Naive thymus-derived CD8-positive, alpha-beta T cell (primary cell): Measurements from ENCODE around the gene PSAT1. TPM values are rescaled to one million over a fixed set of nuclear protein-coding genes. Genes with fewer than 3 reads are reported as not detected.

Experiments used
- ATAC-seq, 2 donors: fragments of 150-1000 bp; cut with Tn5 transposase in 1 of 2; sonication (Bioruptor Pico), chemical (Tn5 transposase) in 1 of 2; 1 replicate in 1 of 2; 2 replicates in 1 of 2; pipeline ENCODE4 v1.10.0; 2021; ENCODE audit warnings: mild to moderate bottlenecking in 2 of 2, moderate library complexity in 2 of 2
- POLR2A ChIA-PET: fragments of 350-600 bp; sonication (Branson Sonifier 250); formaldehyde crosslinking; loops from one replicate; lab custom pipeline; 2021; ENCODE audit warnings: antibody characterized with exemption; lab: Charles Lee
- DNase-seq, 10 donors: peaks; one replicate each; pipeline versions ENCODE4 v3.0.0 to v3.0.0-alpha.2; 2020 to 2022
- H3K27ac Mint-ChIP-seq, 10 donors: one replicate each; pipeline ENCODE4 v1.8.0; 2020 to 2022; ENCODE audit warnings: mild to moderate bottlenecking in 10 of 10, mixed read lengths in 10 of 10, moderate library complexity in 4 of 10, inconsistent platforms in 1 of 10
- H3K27me3 Mint-ChIP-seq, 5 donors: one replicate each; pipeline ENCODE4 v1.8.0; 2021 to 2022; ENCODE audit warnings: mixed read lengths in 5 of 5
- H3K36me3 Mint-ChIP-seq, 3 donors: one replicate each; pipeline ENCODE4 v1.8.0; 2020 to 2022; ENCODE audit warnings: mixed read lengths in 3 of 3, mild to moderate bottlenecking in 2 of 3, inconsistent platforms in 1 of 3
- H3K4me1 Mint-ChIP-seq, 4 donors: one replicate each; pipeline ENCODE4 v1.8.0; 2021 to 2022; ENCODE audit warnings: mixed read lengths in 4 of 4
- H3K4me3 Mint-ChIP-seq, 10 donors: one replicate each; pipeline ENCODE4 v1.8.0; 2020 to 2022; ENCODE audit warnings: mild to moderate bottlenecking in 10 of 10, mixed read lengths in 10 of 10, moderate library complexity in 6 of 10, inconsistent platforms in 1 of 10
- H3K9me3 Mint-ChIP-seq, 9 donors: one replicate each; pipeline ENCODE4 v1.8.0; 2020 to 2022; ENCODE audit warnings: mixed read lengths in 9 of 9, mild to moderate bottlenecking in 3 of 9, inconsistent platforms in 1 of 9, moderate library complexity in 1 of 9
- polyA plus RNA-seq, 3 donors: library from polyadenylated mRNA; unstranded; fragments of 300-500 nt; fragmentation: Illumina TruSeq; gene quantifications; one replicate each; pipeline ENCODE4 v1.2.3, GENCODE V29; 2021
- total RNA-seq, 8 experiments: library from RNA in 2 of 8; stranded (reverse) in 2 of 8; gene quantifications; one replicate each; pipeline ENCODE4 v1.2.3 and lab custom pipeline; 2021 to 2026

Gene PSAT1
- total and polyA plus RNA-seq, 5 experiments from 2014 or later: 12.1 to 29.3 (median 20.1) TPM

DNA sequence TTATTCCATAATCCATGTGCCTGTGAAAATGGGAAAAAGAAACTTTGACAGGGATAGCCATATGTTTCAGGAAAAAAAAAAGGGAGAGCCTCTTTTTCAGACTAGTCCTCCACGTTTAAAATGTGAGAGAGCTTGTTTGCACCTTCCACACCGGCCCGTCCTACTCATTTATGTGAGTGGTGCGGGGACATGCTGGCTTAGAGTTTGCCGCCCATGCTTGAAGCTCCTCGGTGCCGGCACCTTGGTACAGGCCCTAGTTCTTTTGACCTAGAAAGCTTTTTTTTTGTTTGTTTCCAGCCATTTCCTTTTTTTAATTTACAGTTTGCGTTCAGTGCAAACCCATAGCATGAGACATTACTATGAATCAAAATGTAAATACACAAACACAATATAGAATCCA lies 27.8 kb downstream of the PSAT1 start:
- no peak for ATAC-seq
- Mint-ChIP-seq H3K9me3 (no peaks in the 10 kb centered on the region), H3K4me3 (no peak overlapping the region), H3K36me3 (peaks cover 9 to 33% (median 26%) of the 10 kb centered on the region in 3 donors), H3K27ac (no peak overlapping the region), H3K4me1 (peaks cover 0 to 7% (median 5%) of the 10 kb centered on the region in 4 donors), H3K27me3 (no peaks in the 10 kb centered on the region)
- POLR2A ChIA-PET: no interaction called here
- DNase-seq: no peak

DNA sequence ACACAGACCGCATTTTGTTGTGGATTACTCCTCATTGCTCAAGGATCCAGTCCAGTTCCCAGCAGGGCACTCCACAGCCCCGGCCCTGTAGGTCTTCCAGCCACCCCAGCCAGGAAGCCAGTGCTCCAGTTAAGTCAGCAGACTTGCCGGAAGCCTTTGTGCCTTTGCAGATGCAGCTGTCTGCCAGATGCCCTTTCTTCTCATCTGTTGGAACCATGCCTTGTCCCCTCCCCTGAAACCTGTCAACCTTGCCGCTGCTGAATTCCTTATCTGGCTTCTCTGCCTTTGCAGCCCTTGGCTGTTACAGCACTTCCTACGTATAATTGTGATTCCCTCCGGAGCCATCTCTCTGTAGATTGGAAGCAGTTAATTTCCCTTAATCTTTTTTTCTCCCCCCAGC lies 28.4 kb downstream of the PSAT1 start:
- Mint-ChIP-seq H3K27ac (peak overlapping the region in 1 of 10 donors; percentile 82), H3K9me3 (no peaks in the 10 kb centered on the region), H3K4me3 (no peak overlapping the region), H3K27me3 (no peaks in the 10 kb centered on the region), H3K36me3 (peaks cover 4 to 32% (median 23%) of the 10 kb centered on the region in 3 donors), H3K4me1 (peaks cover 0 to 7% (median 5%) of the 10 kb centered on the region in 4 donors)
- POLR2A ChIA-PET: no interaction called here
- DNase-seq: no peak
- ATAC-seq: no peak

DNA sequence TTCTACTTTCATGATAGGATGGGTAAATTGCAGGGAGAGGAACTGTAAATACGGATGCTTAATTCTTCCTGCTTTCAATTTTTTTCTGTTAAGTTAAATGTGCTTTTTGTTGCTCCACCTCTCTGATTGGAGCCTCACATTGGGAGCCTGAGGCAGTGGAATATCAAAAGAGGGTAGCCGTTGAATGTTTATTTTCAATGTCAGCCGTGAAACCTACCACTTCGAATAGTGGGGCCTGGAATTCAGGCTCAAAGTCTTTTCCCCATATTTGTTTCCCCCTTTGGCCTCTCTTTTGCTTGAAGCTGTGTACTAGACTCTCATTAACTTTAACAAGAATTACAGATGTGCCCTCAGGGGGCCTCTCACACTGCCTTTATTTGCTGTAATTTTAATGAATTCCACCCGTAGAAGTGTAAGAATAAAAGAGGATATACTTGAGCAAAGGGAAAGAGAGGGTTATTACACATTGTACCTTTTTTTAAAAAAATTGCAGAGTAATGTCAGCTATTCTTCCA lies 29.0 kb downstream of the PSAT1 start:
- Mint-ChIP-seq H3K36me3 (peaks cover 4 to 33% (median 26%) of the 10 kb centered on the region in 3 donors), H3K27ac (peak overlapping the region in 2 of 10 donors; percentile 5 to 82), H3K4me1 (peaks cover 0 to 9% (median 5%) of the 10 kb centered on the region in 4 donors), H3K27me3 (no peaks in the 10 kb centered on the region), H3K4me3 (no peak overlapping the region), H3K9me3 (no peaks in the 10 kb centered on the region)
- ATAC-seq (no peak), DNase-seq (no peak)
- POLR2A ChIA-PET: no interaction called here

DNA sequence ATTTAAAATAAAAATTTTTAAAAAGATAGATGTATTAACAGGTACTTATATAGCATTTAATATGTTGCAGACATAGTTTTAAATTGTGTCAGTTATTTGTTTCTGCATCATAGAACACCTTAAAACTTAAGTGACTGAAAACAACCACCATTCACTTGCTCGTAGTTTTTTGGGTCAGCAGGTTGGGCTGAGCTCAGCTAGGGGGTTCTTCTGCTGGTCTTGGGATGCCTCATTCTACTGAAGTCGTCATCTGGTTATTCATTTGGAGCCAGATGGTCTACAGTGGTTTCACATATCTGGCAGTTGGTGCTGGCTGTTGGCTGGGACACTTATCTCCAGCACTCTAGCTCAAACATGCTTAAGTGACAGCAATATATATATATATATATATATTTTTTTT lies 29.6 kb downstream of the PSAT1 start:
- Mint-ChIP-seq H3K27me3 (no peaks in the 10 kb centered on the region), H3K4me1 (peaks cover 0 to 9% (median 5%) of the 10 kb centered on the region in 4 donors), H3K4me3 (no peak overlapping the region), H3K36me3 (peaks cover 4 to 36% (median 30%) of the 10 kb centered on the region in 3 donors), H3K27ac (no peak overlapping the region), H3K9me3 (no peaks in the 10 kb centered on the region)
- no peak for DNase-seq
- POLR2A ChIA-PET: no interaction called here
- no peak for ATAC-seq

DNA sequence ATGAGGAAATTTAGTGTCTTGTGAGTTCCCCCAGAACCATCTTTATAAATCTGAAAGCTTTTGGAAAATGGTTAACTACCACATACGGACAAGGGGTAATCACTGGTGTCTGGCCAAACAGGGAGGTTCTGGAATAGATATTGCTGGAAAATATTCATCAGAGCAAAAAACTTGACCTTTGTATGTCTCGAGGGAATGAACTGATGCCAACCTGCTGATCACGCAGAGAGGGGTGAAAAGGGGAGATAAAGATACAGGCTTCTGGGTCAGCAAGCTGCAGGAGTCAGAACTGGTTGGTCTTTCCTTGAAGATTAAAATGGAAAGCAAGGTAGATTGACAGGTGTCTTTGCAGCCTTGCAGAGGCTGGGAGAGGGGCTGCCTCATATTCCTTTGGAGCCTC lies 35.5 kb downstream of the PSAT1 start:
- DNase-seq (no peak), ATAC-seq (no peak)
- Mint-ChIP-seq H3K27me3 (peaks cover 0 to 6% (median 0%) of the 10 kb centered on the region in 5 donors), H3K27ac (peak overlapping the region in 1 of 10 donors; percentile 20), H3K36me3 (peaks cover 24 to 46% (median 28%) of the 10 kb centered on the region in 3 donors), H3K4me3 (no peak overlapping the region), H3K9me3 (peaks cover 7 to 24% (median 15%) of the 10 kb centered on the region in 9 donors), H3K4me1 (peaks cover 0 to 2% (median 0%) of the 10 kb centered on the region in 4 donors)
- POLR2A ChIA-PET: no interaction called here

DNA sequence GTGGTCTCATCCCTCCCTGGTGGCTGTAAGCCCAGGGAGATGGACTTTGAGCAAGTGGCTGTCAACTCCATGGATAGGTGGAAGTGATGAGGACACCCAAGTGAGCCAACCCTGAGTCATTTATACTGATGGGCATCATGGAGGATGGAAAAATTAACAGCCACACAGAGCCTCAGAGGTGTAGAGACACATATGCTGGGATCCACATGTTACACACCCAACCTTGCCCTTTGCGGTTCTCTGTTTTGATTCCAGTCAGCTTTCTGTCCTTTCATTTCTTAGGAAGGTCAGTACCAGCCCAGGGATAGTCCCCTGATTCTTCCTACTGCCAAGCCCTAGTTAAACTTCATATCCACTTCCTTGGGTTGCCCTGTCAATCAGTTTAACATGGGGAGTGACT lies 51.9 kb downstream of the PSAT1 start:
- peaks cover 0 to 5% (median 0%) of the 10 kb centered on the region in 3 donors for H3K36me3 Mint-ChIP-seq
- H3K4me3 Mint-ChIP-seq: no peak overlapping the region
- H3K27ac Mint-ChIP-seq: peak overlapping the region in 1 of 10 donors; percentile 3
- POLR2A ChIA-PET: no interaction called here
- H3K4me1 Mint-ChIP-seq: peaks cover 4 to 15% (median 10%) of the 10 kb centered on the region in 4 donors
- no peaks in the 10 kb centered on the region for H3K9me3 Mint-ChIP-seq
- H3K27me3 Mint-ChIP-seq: peaks cover 0 to 4% (median 0%) of the 10 kb centered on the region in 5 donors
- DNase-seq (no peak), ATAC-seq (no peak)

DNA sequence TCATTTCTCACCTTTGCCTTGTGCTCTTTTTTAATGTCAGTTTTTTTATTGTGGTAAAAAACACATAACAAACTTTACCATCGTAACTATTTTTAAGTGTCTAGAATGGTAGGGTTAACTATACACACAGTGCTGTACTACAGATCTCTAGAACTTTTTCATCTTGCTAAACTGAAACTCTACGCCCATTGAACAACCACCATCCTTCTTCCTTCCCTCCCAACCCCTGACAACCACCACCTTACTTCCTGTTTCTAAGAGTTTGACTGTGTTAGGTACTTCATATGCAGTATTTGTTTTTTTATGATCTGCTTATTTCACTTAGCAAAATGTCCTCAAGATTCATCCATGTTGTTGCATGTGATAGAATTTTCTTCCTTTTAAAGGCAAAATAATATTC lies 54.9 kb downstream of the PSAT1 start:
- POLR2A ChIA-PET: no interaction called here
- Mint-ChIP-seq H3K27ac (peak overlapping the region in 8 of 10 donors; percentile 26 to 90 (median 72)), H3K9me3 (no peaks in the 10 kb centered on the region), H3K36me3 (no peaks in the 10 kb centered on the region), H3K27me3 (no peaks in the 10 kb centered on the region), H3K4me1 (peaks cover 4 to 15% (median 10%) of the 10 kb centered on the region in 4 donors), H3K4me3 (peak overlapping the region in 6 of 10 donors; percentile 13 to 55 (median 42))
- peak; percentile 59 to 87 for ATAC-seq
- DNase-seq: peak in 3 of 10 donors; percentile 19 to 67 (median 62)

DNA sequence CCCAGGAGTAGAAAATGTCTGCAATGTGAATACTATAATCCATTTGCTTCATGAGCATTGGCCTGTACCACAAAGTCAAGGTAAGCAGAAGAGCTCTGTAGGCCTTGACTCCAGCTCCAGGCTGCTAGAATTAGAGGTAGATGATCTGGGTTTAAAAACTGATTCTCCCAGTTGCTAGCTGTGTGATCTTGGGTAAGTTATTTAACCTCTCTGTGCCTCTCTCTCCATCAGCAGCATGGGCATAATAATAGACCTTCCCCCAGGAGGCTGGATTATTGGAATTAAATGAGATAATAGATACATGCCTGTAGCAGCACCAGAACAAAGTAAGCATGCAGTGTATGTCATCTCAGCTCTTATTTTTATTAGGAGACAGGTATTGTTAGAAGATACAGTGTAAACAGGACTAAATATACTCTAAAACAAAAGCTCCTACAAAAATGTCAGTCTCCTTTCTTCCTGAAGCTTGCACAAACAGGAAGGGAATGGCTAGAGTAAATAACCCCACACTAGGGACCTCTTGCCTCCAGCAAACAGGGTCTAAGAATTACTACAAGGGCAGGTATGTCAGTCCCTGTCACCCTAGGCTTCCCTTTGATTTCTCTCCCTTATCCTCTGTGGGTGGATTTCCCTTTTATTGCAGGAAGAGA lies 57.5 kb downstream of the PSAT1 start:
- DNase-seq (no peak), ATAC-seq (no peak)
- Mint-ChIP-seq H3K4me3 (no peak overlapping the region), H3K4me1 (peaks cover 4 to 15% (median 10%) of the 10 kb centered on the region in 4 donors), H3K36me3 (no peaks in the 10 kb centered on the region), H3K9me3 (no peaks in the 10 kb centered on the region), H3K27me3 (no peaks in the 10 kb centered on the region), H3K27ac (no peak overlapping the region)
- POLR2A ChIA-PET: no interaction called here

DNA sequence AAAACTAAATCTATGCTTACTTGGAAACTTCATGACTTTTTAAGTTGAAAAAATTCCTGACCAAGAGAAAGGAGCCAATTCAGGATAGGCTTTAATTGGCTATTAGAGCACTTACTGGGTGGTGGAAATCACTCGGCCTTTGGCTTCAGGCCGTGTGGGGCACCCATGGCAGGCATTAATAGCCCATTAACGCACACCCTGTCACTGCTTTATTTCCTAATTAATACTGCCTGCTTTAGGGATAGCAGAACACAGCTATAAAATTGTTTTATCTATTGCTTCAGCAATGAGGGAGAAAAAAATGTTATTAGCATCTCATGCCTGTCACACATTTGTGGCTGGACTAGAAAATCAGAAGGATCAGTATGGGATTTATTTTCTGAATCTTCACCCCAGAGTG lies 58.1 kb downstream of the PSAT1 start:
- Mint-ChIP-seq H3K4me3 (no peak overlapping the region), H3K36me3 (no peaks in the 10 kb centered on the region), H3K27ac (no peak overlapping the region), H3K9me3 (no peaks in the 10 kb centered on the region), H3K4me1 (peaks cover 4 to 15% (median 10%) of the 10 kb centered on the region in 4 donors), H3K27me3 (no peaks in the 10 kb centered on the region)
- ATAC-seq (no peak), DNase-seq (no peak)
- POLR2A ChIA-PET: no interaction called here

DNA sequence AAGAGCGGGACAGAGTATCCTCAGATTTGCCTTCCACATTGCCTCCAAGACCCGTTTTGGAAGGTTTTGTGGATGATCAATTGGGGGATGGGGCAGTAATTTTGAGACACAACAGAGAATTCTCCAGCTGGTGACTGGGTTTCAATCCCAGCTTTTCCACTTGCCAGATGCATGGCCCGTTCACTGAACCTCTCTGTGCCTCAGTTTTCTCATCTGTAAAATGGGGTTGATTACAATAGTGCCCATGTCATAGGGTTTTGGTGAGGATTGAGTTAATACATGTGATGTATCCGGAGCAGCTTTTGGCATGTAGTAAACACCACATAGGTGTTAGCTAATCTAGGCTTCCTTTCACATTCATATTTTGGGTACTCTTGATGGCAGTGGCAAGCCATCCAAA lies 59.7 kb downstream of the PSAT1 start:
- Mint-ChIP-seq H3K4me3 (no peak overlapping the region), H3K9me3 (no peaks in the 10 kb centered on the region), H3K27me3 (no peaks in the 10 kb centered on the region), H3K36me3 (no peaks in the 10 kb centered on the region), H3K27ac (no peak overlapping the region), H3K4me1 (peaks cover 4 to 10% (median 8%) of the 10 kb centered on the region in 4 donors)
- ATAC-seq (no peak), DNase-seq (no peak)
- POLR2A ChIA-PET: no interaction called here

DNA sequence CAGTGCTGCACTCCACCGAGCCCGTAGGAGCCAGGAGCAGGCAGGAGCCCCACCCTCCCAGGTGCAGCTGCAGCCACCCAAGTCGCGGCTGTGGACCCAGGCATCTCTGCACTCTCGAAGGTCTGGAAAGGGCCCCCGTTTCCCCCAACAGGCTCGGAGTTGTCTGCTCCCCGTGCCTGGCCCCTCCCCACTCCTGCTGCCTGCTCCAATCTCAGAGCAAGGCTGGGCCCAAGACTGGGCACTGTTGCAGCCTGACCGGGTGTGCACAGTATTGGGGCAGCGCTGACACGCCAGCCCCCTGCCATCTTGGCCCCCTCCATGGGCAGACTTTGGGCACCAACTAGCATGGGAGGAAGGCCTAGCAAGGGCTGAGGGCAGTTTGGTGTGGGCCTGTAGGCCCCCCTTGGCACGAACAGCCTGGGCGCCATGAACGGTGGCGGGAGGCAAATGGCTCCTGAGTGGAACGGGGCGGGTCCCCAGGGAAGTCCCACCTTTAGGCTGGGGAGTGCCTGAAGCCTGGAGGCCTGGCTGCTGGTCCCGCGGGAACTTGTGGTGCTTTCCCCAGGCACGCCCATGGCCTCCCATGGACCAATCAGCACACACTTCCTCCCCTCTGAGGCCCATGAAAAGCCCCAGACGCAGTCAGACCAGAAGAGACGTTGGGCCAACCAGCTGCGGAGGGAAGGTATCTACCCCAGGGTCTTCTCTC lies 60.4 kb downstream of the PSAT1 start:
- DNase-seq (no peak), ATAC-seq (no peak)
- no peak overlapping the region for H3K27ac Mint-ChIP-seq
- no peaks in the 10 kb centered on the region for H3K9me3 Mint-ChIP-seq
- POLR2A ChIA-PET: no interaction called here
- no peaks in the 10 kb centered on the region for H3K27me3 Mint-ChIP-seq
- H3K36me3 Mint-ChIP-seq: no peaks in the 10 kb centered on the region
- H3K4me3 Mint-ChIP-seq: no peak overlapping the region
- peaks cover 0 to 3% (median 1%) of the 10 kb centered on the region in 4 donors for H3K4me1 Mint-ChIP-seq

DNA sequence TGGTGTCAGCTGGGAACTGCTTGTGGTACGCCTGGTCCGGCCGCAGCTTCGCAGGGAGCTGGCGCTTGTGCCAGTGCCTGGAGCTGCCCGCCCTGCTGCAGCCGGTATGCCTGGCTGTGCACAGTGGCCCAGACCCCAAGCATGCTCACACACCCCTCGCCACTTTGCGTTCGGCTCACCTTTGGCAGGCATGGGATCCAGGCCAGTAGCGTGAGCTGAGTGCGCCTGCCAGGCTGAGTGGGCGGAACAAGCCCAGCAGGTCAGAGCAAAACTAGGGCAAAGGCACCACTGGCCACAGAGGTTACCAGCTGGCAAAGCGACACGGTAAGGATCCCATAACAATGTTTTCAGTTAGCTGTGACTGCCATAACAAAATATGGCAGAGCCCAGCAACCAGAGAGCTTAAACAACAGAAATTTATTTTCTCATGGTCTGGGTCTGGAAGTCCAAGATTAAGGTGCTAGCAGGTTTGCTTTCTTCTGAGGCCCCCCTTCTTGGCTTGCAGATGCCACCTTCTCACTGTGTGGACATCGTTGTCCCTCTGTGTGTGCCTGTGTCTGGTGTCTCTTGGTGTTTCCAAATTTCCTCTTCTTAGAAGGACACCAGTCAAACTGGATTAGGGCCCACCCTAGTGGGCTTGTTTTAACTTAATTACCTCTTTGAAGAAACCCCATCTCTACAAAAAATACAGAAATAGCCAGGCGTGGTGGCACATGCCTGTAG lies 61.6 kb downstream of the PSAT1 start:
- ATAC-seq (no peak), DNase-seq (no peak)
- Mint-ChIP-seq H3K4me1 (peaks cover 0 to 1% (median 0%) of the 10 kb centered on the region in 4 donors), H3K9me3 (no peaks in the 10 kb centered on the region), H3K36me3 (no peaks in the 10 kb centered on the region), H3K27me3 (no peaks in the 10 kb centered on the region), H3K4me3 (no peak overlapping the region), H3K27ac (peak overlapping the region in 1 of 10 donors; percentile 38)
- POLR2A ChIA-PET: no interaction called here
